Measurements from ENCODE around the gene RGS5.

The RGS5 gene

GRCh38 chr1:163161337-163161736 lies 41.4 kb downstream of the RGS5 start:
- DNase-seq (ENCODE audit: low read depth): no peak
- no peak overlapping the region for H3K4me3 ChIP-seq (ENCODE audit: low read depth, low read length)

- no peak for DNase-seq (ENCODE audit: low read depth)
- no peak overlapping the region for H3K4me3 ChIP-seq (ENCODE audit: low read depth, low read length)
Observed at GRCh38 chr1:163155606-163156005, 47.1 kb downstream of the RGS5 start.

- no peak overlapping the region for H3K4me3 ChIP-seq (ENCODE audit: low read depth, low read length)
- DNase-seq (ENCODE audit: low read depth): no peak
Observed at GRCh38 chr1:163148911-163149310, 53.8 kb downstream of the RGS5 start.

GRCh38 chr1:163147019-163147418 lies 55.7 kb downstream of the RGS5 start:
- no peak for DNase-seq (ENCODE audit: low read depth)
- H3K4me3 ChIP-seq (ENCODE audit: low read depth, low read length): no peak overlapping the region

GRCh38 chr1:163145435-163145834 lies 57.3 kb downstream of the RGS5 start:
- H3K4me3 ChIP-seq (ENCODE audit: low read depth, low read length): no peak overlapping the region
- no peak for DNase-seq (ENCODE audit: low read depth)

GRCh38 chr1:163144418-163144817 lies 58.3 kb downstream of the RGS5 start:
- H3K4me3 ChIP-seq (ENCODE audit: low read depth, low read length): no peak overlapping the region
- DNase-seq (ENCODE audit: low read depth): no peak

GRCh38 chr1:163142152-163142551 lies 60.6 kb downstream of the RGS5 start:
- H3K4me3 ChIP-seq (ENCODE audit: low read depth, low read length): no peak overlapping the region
- DNase-seq (ENCODE audit: low read depth): no peak

GRCh38 chr1:163141556-163141955 lies 61.2 kb downstream of the RGS5 start:
- H3K4me3 ChIP-seq (ENCODE audit: low read depth, low read length): no peak overlapping the region

GRCh38 chr1:163137556-163138265 lies 65.0 kb downstream of the RGS5 start:
- no peak overlapping the region for H3K4me3 ChIP-seq (ENCODE audit: low read depth, low read length)
- no peak for DNase-seq (ENCODE audit: low read depth)

More at GRCh38 chr1:163141556-163141955, 61.2 kb downstream of the RGS5 start:
- no peak for DNase-seq (ENCODE audit: low read depth)

GRCh38 chr1:163131981-163132380 lies 70.7 kb downstream of the RGS5 start:
- H3K4me3 ChIP-seq (ENCODE audit: low read depth, low read length): no peak overlapping the region

GRCh38 chr1:163130225-163130856 lies 72.4 kb downstream of the RGS5 start:
- no peak for DNase-seq (ENCODE audit: low read depth)
- H3K4me3 ChIP-seq (ENCODE audit: low read depth, low read length): no peak overlapping the region

More at GRCh38 chr1:163131981-163132380, 70.7 kb downstream of the RGS5 start:
- no peak for DNase-seq (ENCODE audit: low read depth)

GRCh38 chr1:163128282-163128681 lies 74.4 kb downstream of the RGS5 start:
- no peak for DNase-seq (ENCODE audit: low read depth)
- no peak overlapping the region for H3K4me3 ChIP-seq (ENCODE audit: low read depth, low read length)

- no peak for DNase-seq (ENCODE audit: low read depth)
- no peak overlapping the region for H3K4me3 ChIP-seq (ENCODE audit: low read depth, low read length)
Observed at GRCh38 chr1:163124812-163125211, 77.9 kb downstream of the RGS5 start.

GRCh38 chr1:163120372-163120771 lies 82.3 kb downstream of the RGS5 start:
- no peak for DNase-seq (ENCODE audit: low read depth)
- no peak overlapping the region for H3K4me3 ChIP-seq (ENCODE audit: low read depth, low read length)

GRCh38 chr1:163119707-163120106 lies 83.0 kb downstream of the RGS5 start:
- H3K4me3 ChIP-seq (ENCODE audit: low read depth, low read length): no peak overlapping the region
- no peak for DNase-seq (ENCODE audit: low read depth)

- no peak for DNase-seq (ENCODE audit: low read depth)
- no peak overlapping the region for H3K4me3 ChIP-seq (ENCODE audit: low read depth, low read length)
Observed at GRCh38 chr1:163115887-163116286, 86.8 kb downstream of the RGS5 start.

- H3K4me3 ChIP-seq (ENCODE audit: low read depth, low read length): no peak overlapping the region
- no peak for DNase-seq (ENCODE audit: low read depth)
Observed at GRCh38 chr1:163107655-163108054, 95.1 kb downstream of the RGS5 start.

- no peak overlapping the region for H3K4me3 ChIP-seq (ENCODE audit: low read depth, low read length)
- no peak for DNase-seq (ENCODE audit: low read depth)
Observed at GRCh38 chr1:163106364-163106987, 96.2 kb downstream of the RGS5 start.

GRCh38 chr1:163104385-163105099 lies 98.2 kb downstream of the RGS5 start:
- DNase-seq (ENCODE audit: low read depth): no peak
- no peak overlapping the region for H3K4me3 ChIP-seq (ENCODE audit: low read depth, low read length)

GRCh38 chr1:163102590-163102989 lies 100.1 kb downstream of the RGS5 start:
- no peak overlapping the region for H3K4me3 ChIP-seq (ENCODE audit: low read depth, low read length)
- DNase-seq (ENCODE audit: low read depth): no peak
